Fibroblast of peridontal ligament (primary cell): ENCODE measurements around the gene EHMT1.
"Not testable (repeated sequence)": the region's sequence is repeated elsewhere in the genome, so short reads cannot be mapped to it uniquely, and the experiment has no call there.

Experiments
- DNase-seq: peaks from one replicate; pipeline ENCODE4 v3.0.0-alpha.2; 2010; ENCODE audit errors: extremely low read depth

Gene EHMT1

DNA sequence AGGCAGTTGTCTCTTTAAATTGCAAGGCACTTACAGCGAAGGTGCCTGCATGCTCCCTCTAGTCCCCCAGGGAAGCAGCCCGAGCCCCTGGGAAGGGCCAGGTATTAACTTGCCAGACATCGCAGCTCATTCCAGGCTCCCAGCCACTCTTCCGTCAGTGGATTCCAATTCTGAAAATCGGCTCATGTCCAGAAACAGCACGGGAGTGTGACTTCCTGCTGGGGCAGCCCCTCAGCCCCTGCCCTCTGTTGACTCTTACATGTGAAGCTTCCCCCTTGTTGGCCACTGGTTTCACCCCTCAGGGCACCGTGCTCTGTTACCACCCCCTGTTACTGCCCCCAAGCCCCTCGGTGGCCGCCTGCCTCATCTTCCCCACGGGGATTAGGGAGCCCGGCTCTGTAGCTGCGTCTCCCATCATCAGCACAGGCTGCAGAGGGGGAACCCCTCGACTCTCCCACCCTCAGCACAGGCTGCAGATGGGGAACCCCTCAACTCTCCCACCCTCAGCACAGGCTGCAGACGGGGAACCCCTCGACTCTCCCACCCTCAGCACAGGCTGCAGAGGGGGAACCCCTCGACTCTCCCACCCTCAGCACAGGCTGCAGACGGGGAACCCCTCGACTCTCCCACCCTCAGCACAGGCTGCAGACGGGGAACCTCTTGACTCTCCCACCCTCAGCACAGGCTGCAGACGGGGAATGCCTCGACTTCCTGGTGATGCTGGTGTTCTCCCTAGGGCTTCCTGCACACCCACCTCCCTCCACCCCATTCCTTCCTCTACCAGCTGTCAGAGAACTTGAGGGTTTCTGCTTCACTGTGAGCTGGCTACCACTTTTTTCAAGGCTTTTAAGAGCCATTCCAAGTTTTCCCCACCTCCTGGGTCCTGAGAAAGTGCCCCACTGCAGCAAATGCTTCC, 247.7 kb downstream of the EHMT1 start:
- no peak for DNase-seq

- no peak for DNase-seq
These were observed 251.6 kb downstream of the EHMT1 start for GRCh38 chr9:137870432-137870831.

DNA sequence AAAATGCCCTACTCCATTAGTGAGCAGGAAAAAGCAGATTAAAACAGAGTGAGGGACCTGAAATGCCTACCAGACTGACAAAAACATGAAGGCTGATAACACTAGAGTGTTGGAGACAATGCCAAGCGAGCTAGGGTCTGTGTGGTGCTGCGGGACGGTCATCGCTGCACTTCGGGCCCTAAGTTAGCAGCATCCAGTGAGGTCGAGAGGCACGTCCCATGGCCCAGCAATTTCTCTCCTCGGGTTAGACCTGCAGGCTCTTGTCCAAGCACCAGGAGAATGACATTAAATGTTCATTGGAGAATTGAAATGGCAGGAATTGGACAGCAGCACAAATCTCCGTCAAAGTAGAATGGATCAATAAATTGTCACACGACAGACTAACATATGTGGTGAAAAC, 253.5 kb downstream of the EHMT1 start:
- DNase-seq = no peak

DNA sequence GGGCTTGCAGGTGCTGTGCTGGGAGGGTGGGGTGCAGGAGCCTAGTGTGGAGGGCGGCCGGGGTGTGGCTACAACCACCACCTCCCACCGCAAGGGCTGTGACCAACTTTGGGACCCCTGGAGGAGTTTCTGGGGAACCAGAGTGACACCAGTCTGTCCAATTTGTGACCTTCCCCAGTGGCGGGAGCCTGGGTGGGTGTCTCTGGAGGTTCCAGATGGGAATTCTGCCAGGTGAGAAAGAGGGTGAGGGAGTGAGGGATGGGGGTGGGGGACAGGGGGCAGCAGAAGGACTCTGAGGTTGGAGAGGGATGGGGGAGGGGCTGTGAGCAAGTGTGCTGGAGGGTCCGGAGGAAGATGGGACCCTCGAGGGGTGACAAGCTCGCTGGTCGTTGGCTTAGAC, 254.6 kb downstream of the EHMT1 start:
- DNase-seq = no peak

- DNase-seq = no peak
These were observed 255.1 kb downstream of the EHMT1 start for GRCh38 chr9:137873858-137874362.

GRCh38 chr9:137875354-137875753, 256.5 kb downstream of the EHMT1 start:
- DNase-seq = no peak

DNA sequence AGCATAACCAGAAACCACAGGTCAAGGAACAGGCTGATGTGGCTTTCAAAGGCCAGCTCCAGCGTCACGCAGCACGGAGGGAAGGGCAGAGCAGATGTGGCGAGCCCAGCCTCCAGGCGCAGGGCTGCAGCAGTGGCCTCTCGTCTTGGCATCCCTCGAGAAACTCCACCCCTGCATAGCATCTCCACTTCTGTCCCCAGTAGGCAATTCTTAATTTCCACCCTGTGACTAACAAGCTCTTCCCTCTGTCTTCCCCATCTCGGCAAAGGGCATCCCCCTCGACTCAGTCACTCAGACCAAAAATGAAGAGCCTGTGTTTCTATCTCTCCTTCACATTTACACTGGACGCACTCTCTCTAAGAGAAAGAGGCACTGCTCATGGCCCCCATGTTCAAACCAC, 257.0 kb downstream of the EHMT1 start:
- no peak for DNase-seq

DNA sequence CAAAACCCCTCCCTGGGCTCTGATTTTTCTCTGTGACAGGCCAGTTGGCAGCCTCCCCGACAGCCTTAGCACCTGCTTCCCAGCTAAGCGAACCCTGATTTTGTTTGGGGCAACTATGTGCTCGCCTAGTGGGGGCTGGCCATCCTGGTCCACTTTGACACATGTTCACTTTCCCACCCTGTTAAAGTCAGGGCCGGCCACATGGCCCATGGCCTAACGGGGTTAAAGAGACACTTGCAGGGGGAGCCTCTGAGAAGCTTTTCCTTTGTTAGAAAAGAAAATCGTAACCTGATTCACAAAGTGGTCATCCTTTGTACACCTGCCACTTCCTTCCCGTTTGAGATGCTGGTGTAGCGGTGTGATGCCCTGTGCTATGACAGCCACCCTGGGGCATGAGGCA, 257.5 kb downstream of the EHMT1 start:
- DNase-seq = no peak

GRCh38 chr9:137876781-137877386, 258.1 kb downstream of the EHMT1 start:
- DNase-seq = no peak

GRCh38 chr9:137877506-137878122, 258.8 kb downstream of the EHMT1 start, which contains the start of gene CACNA1B:
Gene CACNA1B (plus strand): TSS chr9:137877782. CDS start chr9:137877934, 152 bp downstream.
- not testable (repeated sequence) for DNase-seq

DNA sequence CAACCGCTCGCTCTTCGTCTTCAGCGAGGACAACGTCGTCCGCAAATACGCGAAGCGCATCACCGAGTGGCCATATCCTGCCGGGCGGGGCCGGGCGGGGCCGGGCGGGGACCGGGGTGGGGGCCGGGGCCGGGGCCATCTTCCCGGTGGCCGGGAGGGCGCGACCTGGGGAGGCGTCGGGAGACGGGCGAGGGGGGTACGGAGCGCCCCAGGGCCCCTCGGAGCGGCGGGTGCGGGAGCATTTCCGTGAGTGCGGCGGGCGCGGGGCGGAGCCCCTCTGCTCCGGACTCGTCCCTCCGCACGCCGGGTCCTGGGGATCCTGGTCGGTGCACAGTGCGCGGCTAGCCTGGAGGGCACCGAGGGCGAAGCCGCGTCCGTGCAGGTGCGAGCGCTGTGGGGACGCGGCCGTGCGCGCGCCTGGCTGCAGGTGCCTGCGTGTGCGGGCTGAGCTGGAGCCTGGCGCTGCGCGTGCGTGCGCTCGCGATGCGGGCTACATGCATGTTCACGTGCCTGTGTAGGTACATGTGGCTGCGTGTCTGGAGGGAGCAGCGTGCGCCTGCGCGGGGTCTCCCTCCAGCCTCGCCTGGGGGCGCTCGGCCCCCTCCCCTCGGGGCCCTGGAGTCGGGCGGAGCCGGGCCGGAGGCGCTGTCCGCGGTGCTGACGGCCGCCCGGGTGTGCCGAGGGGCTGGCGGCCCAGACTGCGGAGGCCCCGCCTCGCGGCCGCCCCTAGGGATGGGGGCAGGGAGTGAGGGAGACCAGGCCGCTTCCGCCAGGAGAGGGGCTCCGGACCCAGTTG, 259.5 kb downstream of the EHMT1 start:
- DNase-seq = no peak

DNA sequence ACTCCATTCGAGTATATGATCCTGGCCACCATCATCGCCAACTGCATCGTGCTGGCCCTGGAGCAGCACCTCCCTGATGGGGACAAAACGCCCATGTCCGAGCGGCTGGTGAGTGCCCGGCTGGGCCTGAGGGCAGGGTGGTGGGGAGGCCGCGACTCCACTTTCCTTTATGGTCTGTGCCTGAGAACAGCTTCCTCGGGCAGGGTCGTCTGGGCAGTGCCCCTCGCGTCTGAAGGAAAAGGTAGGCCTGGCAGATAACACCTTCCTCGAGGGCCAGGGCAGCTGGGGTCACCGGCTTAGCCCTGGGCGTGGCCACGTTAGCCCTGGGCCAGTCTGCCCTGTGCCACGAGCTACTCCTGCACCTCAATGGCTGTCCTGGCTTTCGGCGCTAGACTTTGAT, 260.2 kb downstream of the EHMT1 start:
- DNase-seq = no peak

GRCh38 chr9:137879566-137880150, 260.9 kb downstream of the EHMT1 start:
- DNase-seq = no peak

GRCh38 chr9:137880160-137880975, 261.6 kb downstream of the EHMT1 start:
- DNase-seq = no peak

GRCh38 chr9:137880976-137881530, 262.2 kb downstream of the EHMT1 start:
- no peak for DNase-seq

DNA sequence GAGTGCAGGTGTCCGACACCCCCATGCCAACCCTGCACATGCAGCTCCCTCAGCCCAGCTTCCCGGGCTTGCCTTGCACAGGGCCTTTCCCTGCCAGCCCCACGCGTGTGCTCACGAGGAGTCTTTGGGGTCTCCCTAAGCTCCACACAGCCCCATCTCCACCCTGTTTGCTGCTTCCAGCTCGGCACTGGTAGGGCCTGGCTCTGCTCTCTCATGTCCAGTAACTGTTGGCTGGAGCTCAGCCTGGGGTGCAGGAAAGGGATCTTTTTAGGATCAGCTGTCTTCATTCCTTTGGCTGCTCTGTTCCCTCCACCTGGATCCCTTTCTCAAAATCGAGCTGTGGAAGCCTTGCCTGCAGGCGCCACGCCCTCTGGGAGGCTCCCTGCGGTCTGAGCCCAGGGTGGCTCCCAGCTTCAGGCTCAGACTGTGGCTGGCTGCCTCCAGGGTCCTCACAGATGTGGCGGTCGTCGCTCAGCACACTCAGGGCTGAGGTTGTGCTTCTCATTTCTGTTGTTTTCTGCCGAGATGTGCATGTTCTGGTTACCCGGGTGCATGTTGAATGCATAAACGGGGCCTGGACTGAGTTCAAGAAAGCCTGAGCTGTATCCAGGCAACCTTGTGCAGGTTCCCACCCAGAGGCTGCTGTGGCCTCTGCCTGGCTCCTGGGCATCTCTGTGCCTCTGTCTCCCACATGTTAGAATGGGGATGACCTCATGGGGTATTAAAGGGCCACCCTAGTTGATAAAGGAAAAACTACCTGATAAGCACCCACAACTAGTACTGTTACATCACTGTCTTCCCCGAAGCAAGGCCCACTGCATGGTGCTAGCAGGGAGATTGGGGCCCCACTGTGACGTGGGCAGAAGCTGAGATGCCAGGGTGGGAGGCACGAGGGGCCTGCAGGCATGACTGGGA, 263.0 kb downstream of the EHMT1 start:
- no peak for DNase-seq

GRCh38 chr9:137882506-137882821, 263.7 kb downstream of the EHMT1 start:
- no peak for DNase-seq

GRCh38 chr9:137883977-137884376, 265.2 kb downstream of the EHMT1 start:
- DNase-seq = not testable (repeated sequence)

GRCh38 chr9:137884547-137884946, 265.7 kb downstream of the EHMT1 start:
- DNase-seq = not testable (repeated sequence)
